Measurements from ENCODE around the gene DNHD1. TPM values are rescaled to one million over a fixed set of nuclear protein-coding genes. Genes with fewer than 3 reads are reported as not detected.

Gene DNHD1
- total RNA-seq, 1 donor = 8.2 TPM

GRCh38 chr11:6611963-6612212 lies 114.8 kb downstream of the DNHD1 start:
- no peak for DNase-seq (ENCODE audit: low read depth)
- TF ChIP-seq CTCF (IDR thresholded peaks at IDR 0.05; ENCODE audit: insufficient read depth, low read length) = no peak
- H3K4me3 ChIP-seq (ENCODE audit: low read depth, low read length) = peak overlapping the region; percentile 80

- peak; percentile 95 for DNase-seq (ENCODE audit: low read depth)
- peak within 1 kb of the TSS; percentile 80 for H3K4me3 ChIP-seq (ENCODE audit: low read depth, low read length)
- TF ChIP-seq CTCF (IDR thresholded peaks at IDR 0.05; ENCODE audit: insufficient read depth, low read length) = peak; percentile 56
These were observed 115.3 kb downstream of the DNHD1 start, which contains the start of gene TAF10 for GRCh38 chr11:6612213-6613041. TAF10 (minus strand) TSS chr11:6612216; CDS start chr11:6612189, 27 bp downstream.

GRCh38 chr11:6613496-6613895 lies 116.4 kb downstream of the DNHD1 start:
- H3K4me3 ChIP-seq (ENCODE audit: low read depth, low read length) = no peak overlapping the region
- DNase-seq (ENCODE audit: low read depth) = no peak
- no peak for TF ChIP-seq CTCF (IDR thresholded peaks at IDR 0.05; ENCODE audit: insufficient read depth, low read length)

GRCh38 chr11:6614446-6614845 lies 117.4 kb downstream of the DNHD1 start:
- DNase-seq (ENCODE audit: low read depth) = no peak
- no peak for TF ChIP-seq CTCF (IDR thresholded peaks at IDR 0.05; ENCODE audit: insufficient read depth, low read length)
- H3K4me3 ChIP-seq (ENCODE audit: low read depth, low read length) = no peak overlapping the region

- H3K4me3 ChIP-seq (ENCODE audit: low read depth, low read length) = no peak overlapping the region
- TF ChIP-seq CTCF (IDR thresholded peaks at IDR 0.05; ENCODE audit: insufficient read depth, low read length) = no peak
- DNase-seq (ENCODE audit: low read depth) = no peak
These were observed 118.0 kb downstream of the DNHD1 start for GRCh38 chr11:6615046-6615445.

GRCh38 chr11:6615882-6616585 lies 119.0 kb downstream of the DNHD1 start:
- no peak for DNase-seq (ENCODE audit: low read depth)
- H3K4me3 ChIP-seq (ENCODE audit: low read depth, low read length) = no peak overlapping the region
- no peak for TF ChIP-seq CTCF (IDR thresholded peaks at IDR 0.05; ENCODE audit: insufficient read depth, low read length)

All from fibroblast of the aortic adventitia (primary cell).